VCaP (cell line): Measurements from ENCODE around the gene IDE.
A peak's percentile ranks its signal among the peaks of the same experiment; 100 is the strongest.
"Not testable (repeated sequence)": the region's sequence is repeated elsewhere in the genome, so short reads cannot be mapped to it uniquely, and the experiment has no call there.

ENCODE experiments used
- H3K27ac ChIP-seq: fragments of 450-650 bp; 2 replicates; pipeline ENCODE4 v1.5.1; 2017
- CTCF ChIP-seq: fragments of 450-650 bp; conservative IDR thresholded peaks from 2 replicates; pipeline ENCODE4 v1.5.1; 2017; ENCODE audit warnings: mild to moderate bottlenecking, moderate library complexity

IDE gene

DNA sequence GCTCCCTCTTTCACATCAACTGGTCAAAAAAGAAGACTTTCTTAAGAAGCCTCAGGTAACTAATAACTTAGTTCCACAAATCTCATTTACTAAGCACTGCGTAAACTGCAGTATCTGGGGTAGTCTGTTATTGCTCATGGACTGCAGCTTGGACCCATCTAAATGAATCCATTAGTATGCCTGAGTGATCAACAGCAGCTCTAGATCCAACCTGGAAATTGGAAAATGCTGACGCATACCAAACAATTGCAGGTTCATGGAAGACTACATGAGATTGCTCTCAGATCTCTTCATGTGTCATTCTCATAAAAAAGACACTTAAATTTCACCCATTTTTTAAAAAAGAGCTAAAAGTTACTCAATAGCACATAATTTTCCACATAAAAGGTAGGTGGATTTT lies 121.6 kb downstream of the IDE start:
- TF ChIP-seq CTCF: no peak

DNA sequence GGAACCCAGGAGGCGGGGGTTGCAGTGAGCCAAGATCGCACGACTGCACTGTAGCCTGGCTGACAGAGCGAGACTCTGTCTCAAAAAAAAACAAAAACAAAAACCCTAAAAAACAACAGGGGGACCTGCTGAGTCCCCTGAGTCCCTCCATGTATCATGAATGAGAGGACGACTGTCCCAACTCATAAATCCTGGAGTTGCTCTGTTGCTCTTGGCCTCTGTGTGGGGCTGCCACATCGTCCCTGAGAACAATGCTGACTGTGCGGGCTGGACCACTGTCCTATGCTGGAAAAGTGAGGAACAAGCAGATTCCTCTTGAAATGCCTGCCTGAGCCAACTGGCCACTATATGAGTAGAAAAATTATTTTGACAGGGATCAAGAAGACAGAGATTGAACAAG lies 122.5 kb downstream of the IDE start:
- TF ChIP-seq CTCF: no peak
- no peak overlapping the region for H3K27ac ChIP-seq

More for the DNA sequence above, 121.6 kb downstream of the IDE start:
- no peak overlapping the region for H3K27ac ChIP-seq

- H3K27ac ChIP-seq: no peak overlapping the region
- TF ChIP-seq CTCF: no peak
Measured at GRCh38 chr10:92450896-92451295, 123.0 kb downstream of the IDE start.

DNA sequence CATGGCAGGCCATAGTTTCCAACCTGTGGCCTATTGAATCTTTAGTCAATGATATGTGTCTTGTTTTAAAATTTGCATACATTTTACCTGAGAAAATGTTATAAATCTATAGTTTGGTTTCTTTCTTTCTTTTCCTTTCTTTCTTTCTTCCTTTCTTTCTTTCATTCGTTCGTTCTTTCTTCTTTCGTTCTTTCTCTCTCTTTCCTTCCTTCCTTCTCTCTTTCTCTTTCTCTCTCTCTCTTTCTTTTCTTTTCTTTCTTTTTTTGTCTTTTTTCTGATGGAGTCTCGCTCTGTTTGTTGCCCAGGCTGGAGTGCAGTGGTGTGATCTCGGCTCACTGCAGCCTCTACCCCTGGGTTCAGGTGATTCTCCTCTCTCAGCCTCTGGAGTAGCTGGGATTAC lies 133.3 kb downstream of the IDE start:
- no peak for TF ChIP-seq CTCF

GRCh38 chr10:92438220-92438619 lies 135.7 kb downstream of the IDE start:
- TF ChIP-seq CTCF: no peak
- no peak overlapping the region for H3K27ac ChIP-seq

More for the DNA sequence above, 133.3 kb downstream of the IDE start:
- H3K27ac ChIP-seq: no peak overlapping the region

- TF ChIP-seq CTCF: no peak
- H3K27ac ChIP-seq: no peak overlapping the region
Measured at GRCh38 chr10:92436611-92437010, 137.3 kb downstream of the IDE start.

- not testable (repeated sequence) for H3K27ac ChIP-seq
Measured at GRCh38 chr10:92436065-92436464, 137.8 kb downstream of the IDE start.

DNA sequence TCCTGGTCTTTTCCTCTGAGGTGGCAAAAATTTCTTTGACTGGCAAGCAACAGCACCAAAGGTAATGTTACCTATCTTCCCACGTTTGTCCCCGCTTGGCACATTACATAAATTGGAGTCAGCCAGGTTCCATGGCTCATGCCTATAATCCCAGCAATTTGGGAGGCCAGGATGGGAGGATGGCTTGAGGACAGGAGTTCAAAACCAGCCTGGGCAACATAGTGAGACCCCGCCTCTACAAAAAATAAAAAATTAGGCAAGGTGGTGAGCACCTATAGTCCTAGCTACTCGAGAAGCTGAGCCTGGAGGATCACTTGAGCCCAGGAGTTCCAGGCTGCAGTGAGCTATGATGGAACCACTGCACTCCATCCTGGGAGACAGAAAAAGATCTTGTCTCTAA lies 139.5 kb downstream of the IDE start:
- peak overlapping the region; percentile 18; the same call in 1 of the 2 replicates for H3K27ac ChIP-seq
- no peak for TF ChIP-seq CTCF
